HG03558 (cell line): ENCODE measurements around the gene UBE3A.

Experiments
- ATAC-seq: cut with Tn5 transposase; IDR thresholded peaks from one replicate; pipeline ENCODE4 v1.9.1; 2021; ENCODE audit warnings: moderate number of reproducible peaks; ENCODE audit not compliant: unreplicated experiment; ENCODE audit errors: extremely low read depth

UBE3A gene

DNA sequence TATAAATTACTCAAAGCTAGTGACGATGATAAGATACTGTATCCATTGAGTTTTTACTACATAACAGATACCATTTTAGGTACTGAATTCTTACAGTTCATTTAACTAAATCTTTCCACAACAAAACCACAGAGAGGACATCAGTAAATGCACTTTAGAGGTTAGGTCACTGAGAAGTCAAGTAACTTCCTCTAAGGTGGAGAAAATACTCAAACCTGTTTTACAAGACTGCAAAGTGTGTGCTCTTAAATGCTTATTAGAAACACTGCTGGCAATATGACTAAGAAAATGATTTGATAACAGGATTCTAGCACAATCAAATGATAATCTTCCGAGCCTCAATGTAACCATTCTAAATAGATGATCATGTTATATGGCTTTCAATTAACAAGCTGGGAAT is 99.4 kb downstream of the UBE3A start:
- no peak for ATAC-seq

DNA sequence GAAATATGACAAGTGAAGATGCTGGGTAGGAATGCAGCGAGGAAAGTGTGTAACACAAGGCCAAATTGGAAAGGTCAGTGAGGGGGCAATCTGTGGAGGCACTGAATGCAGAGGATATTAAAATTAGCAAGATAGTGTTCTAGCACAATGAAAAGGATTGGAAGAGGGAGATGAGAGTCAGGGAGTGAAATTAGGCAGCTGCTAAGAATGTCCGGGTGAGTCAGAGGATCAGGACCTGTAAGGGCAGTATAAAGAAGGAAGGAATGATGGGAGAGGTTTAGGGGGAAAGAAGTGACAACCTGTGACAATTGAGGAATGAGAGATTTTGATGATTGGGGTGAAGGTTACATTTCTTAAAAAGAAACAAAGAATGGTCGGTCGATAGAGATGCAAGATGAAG is 103.5 kb downstream of the UBE3A start:
- no peak for ATAC-seq

GRCh38 chr15:25333049-25333448 is 105.8 kb downstream of the UBE3A start:
- ATAC-seq, result no peak

DNA sequence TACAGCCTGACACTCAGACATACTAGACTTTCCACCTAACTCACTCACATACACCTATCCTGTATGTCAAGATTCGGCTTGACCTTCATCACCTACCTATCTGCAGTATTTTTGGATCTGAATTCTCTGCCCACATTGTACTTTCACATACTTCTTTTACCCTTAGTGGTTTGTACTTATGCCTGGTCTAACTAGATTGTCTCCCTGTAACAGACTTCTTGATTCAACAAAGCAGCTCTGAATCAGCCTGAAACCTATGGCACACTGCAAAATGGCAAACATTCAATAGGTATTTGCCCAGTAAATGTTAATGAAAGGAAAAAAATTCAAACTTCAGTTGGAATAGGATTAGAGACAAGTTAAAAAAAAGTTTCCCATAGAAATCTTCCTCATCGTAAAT is 106.5 kb downstream of the UBE3A start:
- no peak for ATAC-seq

DNA sequence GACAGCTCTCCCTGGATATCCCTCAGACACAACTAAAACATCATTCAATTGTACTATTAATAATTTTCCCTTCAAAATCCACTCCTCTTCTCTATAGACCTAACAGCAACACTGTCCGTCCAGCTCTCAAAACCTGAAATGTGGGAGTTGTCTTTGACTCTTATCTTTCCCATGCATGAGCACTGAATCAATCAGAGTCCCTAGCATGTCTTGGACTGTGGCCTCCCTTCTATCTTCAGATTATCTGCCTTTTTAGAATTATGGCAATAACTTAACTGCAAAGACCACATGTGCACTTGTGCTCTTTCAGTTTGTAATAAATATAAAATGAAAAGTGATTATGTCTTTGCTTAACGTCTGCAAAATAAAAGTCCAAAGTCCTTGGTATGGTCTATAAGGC is 107.0 kb downstream of the UBE3A start:
- ATAC-seq, result no peak

- ATAC-seq, result no peak
These were observed 107.4 kb downstream of the UBE3A start for GRCh38 chr15:25331404-25331803.

GRCh38 chr15:25329696-25330095 is 109.1 kb downstream of the UBE3A start:
- no peak for ATAC-seq

GRCh38 chr15:25327686-25328085 is 111.1 kb downstream of the UBE3A start:
- no peak for ATAC-seq

DNA sequence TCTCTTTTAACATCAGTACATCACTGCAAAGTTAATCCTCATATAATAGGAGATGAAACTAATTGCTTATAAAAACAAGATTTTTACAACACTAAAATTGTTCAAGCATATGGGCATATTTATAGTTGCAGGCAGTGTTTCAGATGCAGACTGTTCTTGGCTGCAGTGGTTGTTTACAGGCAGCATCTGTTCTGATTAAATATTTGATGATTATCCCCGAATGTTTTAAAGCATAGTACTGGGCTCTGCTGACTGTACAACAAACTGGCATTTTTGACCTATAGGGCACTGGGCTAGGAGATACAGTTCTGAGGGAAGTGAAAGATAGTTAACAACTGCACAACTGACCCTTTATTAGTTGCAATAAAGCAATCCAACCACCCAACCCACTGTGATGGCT is 113.6 kb downstream of the UBE3A start:
- no peak for ATAC-seq

GRCh38 chr15:25323420-25323819 is 115.4 kb downstream of the UBE3A start:
- ATAC-seq, result no peak

DNA sequence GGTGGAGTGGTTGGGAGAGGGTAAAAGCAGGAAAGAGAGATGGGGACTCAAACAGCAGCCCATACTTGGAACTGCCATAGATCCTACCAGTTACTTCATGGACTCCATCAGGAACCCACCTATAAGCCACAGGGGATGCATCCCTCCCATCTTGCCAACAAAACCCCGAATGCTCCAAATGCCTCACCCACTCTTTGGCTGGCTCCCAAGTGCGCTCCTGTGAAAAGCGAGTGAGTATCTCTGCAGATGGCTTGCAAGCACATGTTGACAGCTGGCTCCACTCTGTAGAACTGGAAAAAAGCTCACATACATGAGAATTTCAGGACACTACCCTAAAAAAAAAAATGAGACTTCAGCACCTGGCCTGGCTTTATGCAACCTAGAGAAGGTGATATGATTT is 151.0 kb downstream of the UBE3A start:
- no peak for ATAC-seq
